Uterus (tissue), 4 donors: ENCODE measurements around the gene PPM1F. TPM values are rescaled to one million over a fixed set of nuclear protein-coding genes. Genes with fewer than 3 reads are reported as not detected.
"Not testable (repeated sequence)": the region's sequence is repeated elsewhere in the genome, so short reads cannot be mapped to it uniquely, and the experiment has no call there.

ENCODE experiments used
- DNase-seq, 2 donors: peaks; one replicate each; pipeline ENCODE4 v3.0.0-alpha.2; 2019 to 2020
- H3K27ac ChIP-seq, 2 donors: fragments of 200-600 bp; sonication (generic); 1 replicate in 1 of 2; 2 replicates in 1 of 2; pipeline ENCODE4 v1.5.1; 2016 to 2018
- H3K27me3 ChIP-seq, 2 donors: fragments of 200-600 bp; sonication (generic); one replicate each; pipeline ENCODE4 v1.5.1; 2018 to 2019; ENCODE audit warnings: control low read depth in 1 of 2
- H3K36me3 ChIP-seq, 2 donors: fragments of 200-600 bp; sonication (generic); one replicate each; pipeline ENCODE4 v1.5.1; 2019; ENCODE audit warnings: control low read depth in 1 of 2
- H3K4me1 ChIP-seq, 2 donors: fragments of 200-600 bp; sonication (generic); one replicate each; pipeline ENCODE4 v1.5.1; 2018 to 2019; ENCODE audit warnings: control low read depth in 1 of 2
- H3K4me3 ChIP-seq, 2 donors: fragments of 200-600 bp; sonication (generic); 1 replicate in 1 of 2; 2 replicates in 1 of 2; pipeline ENCODE4 v1.5.1; 2018 to 2019; ENCODE audit warnings: mild to moderate bottlenecking in 1 of 2
- H3K9me3 ChIP-seq, 2 donors: fragments of 200-600 bp; sonication (generic); one replicate each; pipeline ENCODE4 v1.5.1; 2019; ENCODE audit warnings: control low read depth in 1 of 2
- POLR2A ChIP-seq, 2 donors: fragments of 450-650 bp; IDR thresholded peaks; one replicate each; pipeline ENCODE4 v1.6.1; 2016; ENCODE audit warnings: antibody characterized with exemption in 2 of 2, mild to moderate bottlenecking in 1 of 2, moderate library complexity in 1 of 2
- intact Hi-C: fragments of 100-400 bp; cut with DNase I; formaldehyde crosslinking; loops from one replicate; pipeline ENCODE4 v1.15.1; 2023; ENCODE audit warnings: low total_unique reads
- total RNA-seq, 4 donors: library from RNA; depleted of rRNA in 3 of 4; stranded (reverse); fragments of >200 nt in 3 of 4; gene quantifications; one replicate each; pipeline versions ENCODE4 v1.1.0 to v1.2.4, GENCODE V29; 2014 to 2023
- TF ChIP-seq, protein P1 (sequence below), 4 experiments: fragments of 200-600 bp in 2 of 4; fragments of 450-650 bp in 2 of 4; sonication (generic) in 2 of 4; IDR thresholded peaks; one replicate each; pipeline ENCODE4 v1.5.1; 2016 to 2019; ENCODE audit warnings: antibody characterized with exemption in 4 of 4, mild to moderate bottlenecking in 2 of 4, moderate library complexity in 1 of 4
- donor health status: DM: yes; HTN: yes; CAD: no.

Gene PPM1F
- total RNA-seq, 4 donors from 2014 or later, result 16.2 to 67.3 (median 48.8) TPM

DNA sequence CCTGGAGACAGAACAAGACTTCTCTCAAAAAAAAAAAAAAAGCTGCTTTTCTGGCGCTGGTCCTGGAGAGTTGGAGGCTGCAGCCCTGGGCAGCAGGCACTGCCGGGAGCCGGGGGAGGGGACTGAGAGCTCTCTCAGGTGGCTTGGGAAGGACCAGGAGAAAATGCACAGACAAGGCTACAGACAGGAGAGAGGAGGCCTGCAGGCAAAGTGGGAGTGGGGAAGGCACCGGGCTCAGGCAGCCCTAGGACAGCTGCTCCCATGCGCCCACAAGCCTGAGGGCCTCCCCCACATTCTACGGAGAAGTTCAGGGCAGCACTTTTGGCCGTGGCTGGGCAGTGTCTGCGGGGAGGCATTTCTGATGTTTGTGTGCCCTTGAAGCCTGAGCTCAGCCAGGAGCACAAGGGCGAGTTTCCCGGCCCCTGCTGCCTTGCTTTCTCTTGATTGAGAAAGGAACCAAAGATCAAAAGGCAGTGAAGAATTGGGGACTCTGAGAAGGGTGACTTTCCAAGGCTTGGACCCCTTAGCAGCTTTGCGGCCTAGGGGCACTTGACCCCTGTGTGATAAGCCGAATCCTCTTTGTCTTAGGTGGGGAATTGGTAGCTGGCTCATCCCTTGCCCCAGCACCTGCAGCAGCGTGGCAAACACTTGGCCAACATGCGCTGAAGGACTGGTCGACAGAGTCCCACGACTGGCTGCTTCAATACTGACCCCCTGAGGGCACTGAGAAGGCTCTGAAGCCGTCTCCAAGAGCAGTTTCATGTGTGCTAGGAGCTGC, 35.3 kb downstream of the PPM1F start:
- no peak for TF ChIP-seq POLR2A (IDR thresholded peaks at IDR 0.05)
- TF ChIP-seq, protein P1, sequence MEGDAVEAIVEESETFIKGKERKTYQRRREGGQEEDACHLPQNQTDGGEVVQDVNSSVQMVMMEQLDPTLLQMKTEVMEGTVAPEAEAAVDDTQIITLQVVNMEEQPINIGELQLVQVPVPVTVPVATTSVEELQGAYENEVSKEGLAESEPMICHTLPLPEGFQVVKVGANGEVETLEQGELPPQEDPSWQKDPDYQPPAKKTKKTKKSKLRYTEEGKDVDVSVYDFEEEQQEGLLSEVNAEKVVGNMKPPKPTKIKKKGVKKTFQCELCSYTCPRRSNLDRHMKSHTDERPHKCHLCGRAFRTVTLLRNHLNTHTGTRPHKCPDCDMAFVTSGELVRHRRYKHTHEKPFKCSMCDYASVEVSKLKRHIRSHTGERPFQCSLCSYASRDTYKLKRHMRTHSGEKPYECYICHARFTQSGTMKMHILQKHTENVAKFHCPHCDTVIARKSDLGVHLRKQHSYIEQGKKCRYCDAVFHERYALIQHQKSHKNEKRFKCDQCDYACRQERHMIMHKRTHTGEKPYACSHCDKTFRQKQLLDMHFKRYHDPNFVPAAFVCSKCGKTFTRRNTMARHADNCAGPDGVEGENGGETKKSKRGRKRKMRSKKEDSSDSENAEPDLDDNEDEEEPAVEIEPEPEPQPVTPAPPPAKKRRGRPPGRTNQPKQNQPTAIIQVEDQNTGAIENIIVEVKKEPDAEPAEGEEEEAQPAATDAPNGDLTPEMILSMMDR (IDR thresholded peaks at IDR 0.05), result no peak
- intact Hi-C loops, result no loop called here
- DNase-seq, result no peak

DNA sequence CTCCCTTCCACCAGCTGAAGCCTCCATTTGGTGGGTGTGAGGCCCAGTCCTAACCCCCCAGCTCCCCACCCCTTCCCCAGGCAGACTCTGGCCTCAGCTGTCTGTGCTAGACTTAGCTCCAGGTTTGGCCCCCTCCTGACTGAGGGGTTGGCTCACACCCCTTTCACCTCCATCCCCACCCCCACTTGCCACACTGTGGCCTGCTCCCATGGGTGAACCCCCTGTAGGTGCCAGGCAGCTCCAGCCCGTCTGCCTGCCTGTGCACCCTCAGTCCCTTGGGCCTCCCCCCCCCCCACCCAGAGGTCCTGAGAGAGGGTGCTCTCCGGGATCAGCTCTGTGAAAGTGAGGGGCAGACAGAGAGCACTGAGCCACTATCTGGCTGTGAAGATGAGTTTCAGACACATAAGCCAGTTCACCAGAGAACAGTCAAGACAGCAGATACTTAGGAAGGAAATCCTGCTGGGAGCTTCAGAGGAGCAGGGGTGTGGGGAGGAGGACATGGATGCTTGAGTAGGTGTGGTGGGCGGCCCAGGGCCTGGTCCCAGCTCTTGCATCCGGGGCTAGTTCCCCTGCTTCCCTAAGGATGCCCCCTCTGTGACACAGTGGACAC, 36.2 kb downstream of the PPM1F start:
- Histone ChIP-seq H3K36me3 (no peaks in the 10 kb centered on the region), H3K9me3 (no peaks in the 10 kb centered on the region), H3K4me3 (no peak overlapping the region), H3K4me1 (peaks cover 0 to 12% of the 10 kb centered on the region in 2 donors), H3K27me3 (no peaks in the 10 kb centered on the region), H3K27ac (no peak overlapping the region)
- no peak for TF ChIP-seq POLR2A (IDR thresholded peaks at IDR 0.05)
- TF ChIP-seq, protein P1 (IDR thresholded peaks at IDR 0.05), result no peak
- intact Hi-C loops, result no loop called here
- no peak for DNase-seq

More for the DNA sequence above, 35.3 kb downstream of the PPM1F start:
- H3K4me1 ChIP-seq, result peaks cover 0 to 12% of the 10 kb centered on the region in 2 donors
- H3K36me3 ChIP-seq, result no peaks in the 10 kb centered on the region
- no peak overlapping the region for H3K4me3 ChIP-seq
- H3K27me3 ChIP-seq, result no peaks in the 10 kb centered on the region
- H3K27ac ChIP-seq, result peak overlapping the region; percentile 14 to 34
- no peaks in the 10 kb centered on the region for H3K9me3 ChIP-seq

DNA sequence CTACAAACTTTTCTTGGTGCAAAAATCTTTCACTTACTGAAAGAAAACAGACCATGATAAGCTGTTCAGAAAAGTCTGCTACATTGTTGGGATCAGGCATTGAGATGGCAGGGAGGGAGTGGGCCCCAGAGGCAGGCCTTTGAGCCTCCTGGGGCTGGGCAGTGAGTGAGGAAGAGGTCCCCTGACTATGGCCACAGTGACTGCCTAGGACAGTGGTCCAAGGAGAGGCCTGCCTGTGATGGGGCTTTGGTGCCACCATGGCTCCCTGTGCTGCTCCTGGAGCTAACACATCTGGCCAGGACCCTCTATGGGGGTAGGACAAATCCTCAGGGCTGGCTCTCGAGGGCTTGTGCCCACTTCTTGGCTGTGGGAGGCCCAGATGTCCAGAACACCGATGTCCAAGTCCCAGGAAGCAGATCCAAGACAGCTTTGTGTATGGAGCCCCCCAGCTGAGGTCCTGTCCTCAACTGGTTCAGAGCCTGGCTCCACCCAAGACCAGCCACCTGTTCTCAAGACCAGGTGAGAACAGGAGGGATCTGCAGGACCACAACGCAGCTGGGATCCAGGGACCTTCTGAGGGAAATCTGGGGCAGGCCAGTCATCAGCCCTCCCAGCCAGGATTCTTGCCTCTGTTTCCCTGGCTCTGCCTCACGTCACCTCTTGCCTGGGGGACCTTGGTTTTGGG, 36.9 kb downstream of the PPM1F start:
- Histone ChIP-seq H3K9me3 (no peaks in the 10 kb centered on the region), H3K4me3 (no peak overlapping the region), H3K27ac (no peak overlapping the region), H3K27me3 (no peaks in the 10 kb centered on the region), H3K36me3 (no peaks in the 10 kb centered on the region), H3K4me1 (peaks cover 0 to 12% of the 10 kb centered on the region in 2 donors)
- intact Hi-C loops, result no loop called here
- no peak for DNase-seq
- no peak for TF ChIP-seq POLR2A (IDR thresholded peaks at IDR 0.05)
- TF ChIP-seq, protein P1 (IDR thresholded peaks at IDR 0.05), result no peak

DNA sequence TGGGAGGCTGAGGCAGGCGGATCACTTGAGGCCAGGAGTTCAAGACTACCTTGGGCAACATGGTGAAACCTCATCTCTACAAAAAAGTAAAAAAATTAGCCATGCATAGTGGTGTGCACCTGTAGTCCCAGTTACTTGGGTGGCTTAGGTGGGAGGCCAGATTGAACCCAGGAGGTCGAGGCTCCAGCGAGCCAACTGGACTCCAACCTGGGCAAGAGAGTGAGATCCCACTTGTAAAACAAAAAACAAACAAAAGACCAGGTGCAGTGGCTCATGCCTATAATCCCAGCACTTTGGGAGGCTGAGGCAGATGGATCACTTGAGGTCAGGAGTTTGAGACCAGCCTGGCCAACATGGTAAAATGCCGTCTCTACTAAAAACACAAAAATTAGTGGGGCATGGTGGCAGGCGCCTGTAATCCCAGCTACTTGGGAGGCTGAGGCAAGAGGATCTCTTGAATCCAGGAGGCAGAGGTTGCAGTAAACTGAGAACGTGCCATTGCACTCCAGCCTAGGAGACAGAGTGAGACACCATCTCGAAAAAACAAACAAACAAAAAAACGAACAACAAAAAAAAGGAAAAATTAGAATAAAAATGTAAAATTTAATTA, 38.5 kb downstream of the PPM1F start:
- DNase-seq, H3K27me3 ChIP-seq, H3K9me3 ChIP-seq, H3K27ac ChIP-seq, H3K4me3 ChIP-seq, H3K36me3 ChIP-seq, intact Hi-C loops: not testable (repeated sequence)
- peaks cover 0 to 12% of the 10 kb centered on the region in 2 donors for H3K4me1 ChIP-seq

DNA sequence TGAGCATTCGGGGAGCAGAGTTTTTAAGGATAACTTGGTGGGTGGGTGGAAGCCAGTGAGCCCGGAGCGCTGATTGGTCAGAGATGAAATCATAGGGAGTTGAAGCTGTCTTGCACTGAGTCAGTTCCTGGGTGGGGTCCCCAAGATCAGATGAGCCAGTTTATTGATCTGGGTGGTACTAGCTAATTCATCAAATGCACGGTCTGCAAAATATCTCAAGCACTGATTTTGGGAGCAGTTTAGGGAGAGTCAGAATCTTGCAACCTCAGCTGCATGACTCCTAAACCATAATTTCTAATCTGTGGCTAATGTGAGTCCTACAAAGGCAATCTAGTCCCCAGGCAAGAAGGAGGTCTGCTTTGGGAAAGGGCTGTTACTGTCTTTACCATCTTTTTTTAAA, 42.3 kb downstream of the PPM1F start:
- H3K4me1 ChIP-seq, DNase-seq, intact Hi-C loops, H3K27ac ChIP-seq, H3K27me3 ChIP-seq, H3K4me3 ChIP-seq, H3K9me3 ChIP-seq, H3K36me3 ChIP-seq: not testable (repeated sequence)
